Measurements from ENCODE around the gene RBM33. TPM values are rescaled to one million over a fixed set of nuclear protein-coding genes. Genes with fewer than 3 reads are reported as not detected.

Gene RBM33
- total RNA-seq, 1 experiment from 2014 or later = 61.1 TPM

DNA sequence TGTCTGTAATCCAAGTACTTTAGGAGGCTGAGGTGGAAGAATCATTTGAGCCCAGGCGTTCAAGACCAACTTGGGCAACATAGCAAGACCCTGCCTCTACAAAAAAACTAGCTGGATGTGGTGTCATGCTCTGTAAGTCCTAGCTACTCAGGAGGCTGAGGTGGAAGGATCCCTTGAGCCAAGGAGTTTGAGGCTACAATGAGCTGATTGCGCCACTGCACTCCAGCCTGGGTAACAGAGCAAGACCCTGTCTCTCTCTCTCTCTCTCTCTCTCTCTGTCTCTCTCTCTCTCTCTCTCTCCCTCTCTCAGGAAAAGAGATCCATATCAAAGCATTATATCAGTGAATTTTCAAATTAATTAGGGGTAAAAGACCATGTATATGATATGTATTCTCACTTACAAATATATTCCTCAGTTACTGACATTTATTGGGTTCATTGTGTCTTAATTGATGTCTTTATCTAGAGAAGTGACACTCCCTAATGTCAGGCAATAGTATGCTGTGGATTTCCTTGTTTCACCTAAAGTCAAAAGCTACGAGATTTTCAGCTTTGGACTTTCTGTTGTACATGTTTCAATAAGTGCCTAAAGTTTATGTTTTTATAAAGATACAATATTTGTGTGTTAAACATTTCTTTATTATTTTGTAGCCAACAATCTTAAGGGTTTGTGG lies 91.1 kb downstream of the RBM33 start:
- H3K4me3 ChIP-seq (ENCODE audit: low read depth in 2 of 2, low read length in 2 of 2) = no peak overlapping the region
- intact Hi-C loops (cut with micrococcal nuclease; ENCODE audit: unreplicated experiment) = loop anchor here (10.0 kb wide), 1 partner anchor 351 kb away; no protein-coding TSS in a partner anchor
- no peak for DNase-seq (ENCODE audit: low read depth, low spot score)
- no TSS peak for BruUV-seq (replicated peaks)
- TF ChIP-seq SIN3A (IDR thresholded peaks at IDR 0.05; ENCODE audit: borderline replicate concordance, insufficient read depth, low read depth, low read length) (no peak), POLR2AphosphoS5 (IDR thresholded peaks at IDR 0.05; ENCODE audit: low read depth, low read length) (no peak), TCF7L2 (IDR thresholded peaks at IDR 0.05; ENCODE audit: low read depth, low read length) (no peak)
- TF ChIP-seq, protein P1, sequence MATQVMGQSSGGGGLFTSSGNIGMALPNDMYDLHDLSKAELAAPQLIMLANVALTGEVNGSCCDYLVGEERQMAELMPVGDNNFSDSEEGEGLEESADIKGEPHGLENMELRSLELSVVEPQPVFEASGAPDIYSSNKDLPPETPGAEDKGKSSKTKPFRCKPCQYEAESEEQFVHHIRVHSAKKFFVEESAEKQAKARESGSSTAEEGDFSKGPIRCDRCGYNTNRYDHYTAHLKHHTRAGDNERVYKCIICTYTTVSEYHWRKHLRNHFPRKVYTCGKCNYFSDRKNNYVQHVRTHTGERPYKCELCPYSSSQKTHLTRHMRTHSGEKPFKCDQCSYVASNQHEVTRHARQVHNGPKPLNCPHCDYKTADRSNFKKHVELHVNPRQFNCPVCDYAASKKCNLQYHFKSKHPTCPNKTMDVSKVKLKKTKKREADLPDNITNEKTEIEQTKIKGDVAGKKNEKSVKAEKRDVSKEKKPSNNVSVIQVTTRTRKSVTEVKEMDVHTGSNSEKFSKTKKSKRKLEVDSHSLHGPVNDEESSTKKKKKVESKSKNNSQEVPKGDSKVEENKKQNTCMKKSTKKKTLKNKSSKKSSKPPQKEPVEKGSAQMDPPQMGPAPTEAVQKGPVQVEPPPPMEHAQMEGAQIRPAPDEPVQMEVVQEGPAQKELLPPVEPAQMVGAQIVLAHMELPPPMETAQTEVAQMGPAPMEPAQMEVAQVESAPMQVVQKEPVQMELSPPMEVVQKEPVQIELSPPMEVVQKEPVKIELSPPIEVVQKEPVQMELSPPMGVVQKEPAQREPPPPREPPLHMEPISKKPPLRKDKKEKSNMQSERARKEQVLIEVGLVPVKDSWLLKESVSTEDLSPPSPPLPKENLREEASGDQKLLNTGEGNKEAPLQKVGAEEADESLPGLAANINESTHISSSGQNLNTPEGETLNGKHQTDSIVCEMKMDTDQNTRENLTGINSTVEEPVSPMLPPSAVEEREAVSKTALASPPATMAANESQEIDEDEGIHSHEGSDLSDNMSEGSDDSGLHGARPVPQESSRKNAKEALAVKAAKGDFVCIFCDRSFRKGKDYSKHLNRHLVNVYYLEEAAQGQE (IDR thresholded peaks at IDR 0.05; ENCODE audit: insufficient read depth in 1 of 2, low read depth in 2 of 2, low read length in 1 of 2) = no peak
- TF ChIP-seq, protein P2, sequence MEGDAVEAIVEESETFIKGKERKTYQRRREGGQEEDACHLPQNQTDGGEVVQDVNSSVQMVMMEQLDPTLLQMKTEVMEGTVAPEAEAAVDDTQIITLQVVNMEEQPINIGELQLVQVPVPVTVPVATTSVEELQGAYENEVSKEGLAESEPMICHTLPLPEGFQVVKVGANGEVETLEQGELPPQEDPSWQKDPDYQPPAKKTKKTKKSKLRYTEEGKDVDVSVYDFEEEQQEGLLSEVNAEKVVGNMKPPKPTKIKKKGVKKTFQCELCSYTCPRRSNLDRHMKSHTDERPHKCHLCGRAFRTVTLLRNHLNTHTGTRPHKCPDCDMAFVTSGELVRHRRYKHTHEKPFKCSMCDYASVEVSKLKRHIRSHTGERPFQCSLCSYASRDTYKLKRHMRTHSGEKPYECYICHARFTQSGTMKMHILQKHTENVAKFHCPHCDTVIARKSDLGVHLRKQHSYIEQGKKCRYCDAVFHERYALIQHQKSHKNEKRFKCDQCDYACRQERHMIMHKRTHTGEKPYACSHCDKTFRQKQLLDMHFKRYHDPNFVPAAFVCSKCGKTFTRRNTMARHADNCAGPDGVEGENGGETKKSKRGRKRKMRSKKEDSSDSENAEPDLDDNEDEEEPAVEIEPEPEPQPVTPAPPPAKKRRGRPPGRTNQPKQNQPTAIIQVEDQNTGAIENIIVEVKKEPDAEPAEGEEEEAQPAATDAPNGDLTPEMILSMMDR (IDR thresholded peaks at IDR 0.05) = no peak
- no peak overlapping the region for H3K27ac ChIP-seq (ENCODE audit: low read length)
- no peak for ATAC-seq
- H3K4me1 ChIP-seq (ENCODE audit: control insufficient read depth, insufficient read depth, low read length) = no peaks in the 10 kb centered on the region
- POLR2A ChIA-PET = no interaction called here
- H3K27me3 ChIP-seq (ENCODE audit: control insufficient read depth, insufficient read depth, low read length) = no peaks in the 10 kb centered on the region
- in situ Hi-C loops (cut with HindIII; ENCODE audit: low pct_unique_long_range_greater_than_20kb, low sequenced_read_pairs) = no loop called here
- no peaks in the 10 kb centered on the region for H3K9me3 ChIP-seq (ENCODE audit: control insufficient read depth, insufficient read depth, low read depth, low read length)
- peaks cover 11% of the 10 kb centered on the region for H3K36me3 ChIP-seq (ENCODE audit: control insufficient read depth, insufficient read depth, low read length)
- CTCF ChIA-PET = interaction anchor here (1.0 kb wide), 1 partner anchor 137 kb away, joined by 3 read pairs; no protein-coding TSS in a partner anchor

DNA sequence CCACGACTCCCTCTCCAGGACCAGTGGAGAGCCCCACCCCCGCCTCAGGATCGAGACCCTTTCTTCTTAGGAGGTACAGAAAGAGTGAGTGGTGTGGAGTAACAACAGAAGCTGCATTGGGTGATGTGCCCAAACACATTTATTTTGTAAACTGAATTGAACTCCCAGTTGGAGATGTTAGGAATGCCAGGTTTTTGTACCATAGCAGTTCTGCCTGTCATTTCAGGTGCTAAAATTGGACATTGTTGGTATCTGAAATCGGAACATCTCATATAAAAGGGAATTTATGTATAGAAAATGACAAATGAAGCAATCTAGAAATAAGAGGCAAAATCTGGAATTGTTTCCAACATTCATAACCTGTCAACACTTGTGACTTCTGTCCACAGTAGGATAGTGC lies 93.1 kb downstream of the RBM33 start:
- no peak for TF ChIP-seq POLR2AphosphoS5 (IDR thresholded peaks at IDR 0.05; ENCODE audit: low read depth, low read length)
- no peak for TF ChIP-seq SIN3A (IDR thresholded peaks at IDR 0.05; ENCODE audit: borderline replicate concordance, insufficient read depth, low read depth, low read length)
- no peak for TF ChIP-seq TCF7L2 (IDR thresholded peaks at IDR 0.05; ENCODE audit: low read depth, low read length)
- TF ChIP-seq, protein P2 (IDR thresholded peaks at IDR 0.05) = no peak
- TF ChIP-seq, protein P1 (IDR thresholded peaks at IDR 0.05; ENCODE audit: insufficient read depth in 1 of 2, low read depth in 2 of 2, low read length in 1 of 2) = no peak
- intact Hi-C loops (cut with micrococcal nuclease; ENCODE audit: unreplicated experiment) (loop anchor here (10.0 kb wide), 1 partner anchor 353 kb away; no protein-coding TSS in a partner anchor), in situ Hi-C loops (cut with HindIII; ENCODE audit: low pct_unique_long_range_greater_than_20kb, low sequenced_read_pairs) (no loop called here)
- Histone ChIP-seq H3K27me3 (ENCODE audit: control insufficient read depth, insufficient read depth, low read length) (no peaks in the 10 kb centered on the region), H3K4me3 (ENCODE audit: low read depth in 2 of 2, low read length in 2 of 2) (no peak overlapping the region), H3K9me3 (ENCODE audit: control insufficient read depth, insufficient read depth, low read depth, low read length) (no peaks in the 10 kb centered on the region), H3K27ac (ENCODE audit: low read length) (no peak overlapping the region), H3K4me1 (ENCODE audit: control insufficient read depth, insufficient read depth, low read length) (no peaks in the 10 kb centered on the region), H3K36me3 (ENCODE audit: control insufficient read depth, insufficient read depth, low read length) (peaks cover 23% of the 10 kb centered on the region)
- no TSS peak for BruUV-seq (replicated peaks)
- POLR2A ChIA-PET = no interaction called here
- CTCF ChIA-PET = interaction anchor here (0.6 kb wide), 1 partner anchor 8 kb away, joined by 8 read pairs; no protein-coding TSS in a partner anchor
- DNase-seq (ENCODE audit: low read depth, low spot score) (no peak), ATAC-seq (no peak)
